ENCODE data around the gene DISP3.

Gene DISP3

DNA sequence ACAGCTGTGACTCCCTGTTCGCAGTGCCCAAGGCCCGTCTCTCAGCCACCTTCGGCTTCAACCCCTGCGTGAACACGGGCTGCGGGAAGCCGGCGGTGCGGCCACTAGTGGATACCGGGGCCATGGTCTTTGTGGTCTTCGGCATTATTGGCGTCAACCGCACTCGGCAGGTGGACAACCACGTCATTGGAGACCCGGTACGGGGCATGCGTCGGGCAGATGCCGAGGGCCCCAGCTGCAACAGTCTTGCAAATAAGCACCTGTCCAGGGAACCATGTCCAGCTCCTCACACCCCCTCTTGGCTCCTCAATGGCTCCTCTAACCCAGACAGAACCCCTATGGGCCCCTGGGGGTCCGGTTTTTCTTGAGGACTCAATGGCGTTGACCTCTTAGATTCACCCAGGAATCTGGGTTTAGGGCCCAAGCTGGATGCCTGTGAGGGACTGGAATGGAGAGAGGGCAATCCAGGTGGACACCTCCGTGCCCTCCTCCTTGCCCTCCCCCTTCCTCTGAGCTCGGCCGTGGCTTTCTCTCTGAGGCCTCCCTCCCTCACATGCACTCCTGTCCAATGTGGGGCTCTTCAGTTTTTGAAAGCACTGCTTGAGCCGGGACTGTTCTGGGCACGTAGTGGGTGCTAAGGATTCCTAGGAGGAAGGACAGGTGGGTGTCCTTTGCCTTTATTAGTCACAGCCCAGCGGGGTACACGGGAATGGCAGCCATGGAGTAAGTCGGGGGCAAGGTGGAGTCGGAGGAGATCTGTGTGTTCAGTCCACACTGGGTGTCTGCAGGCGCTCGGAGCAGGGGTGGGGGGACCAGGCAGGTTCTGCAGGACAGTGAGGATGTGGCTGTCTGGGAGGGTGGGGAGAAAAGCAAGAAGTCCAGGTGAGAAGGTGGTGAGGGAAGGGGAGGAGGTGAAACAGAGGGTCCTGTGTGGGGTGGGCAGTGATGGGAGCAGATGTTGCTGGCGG, 51.1 kb downstream of the DISP3 start:
- DNase-seq (ENCODE audit: low spot score): no peak
- no peak overlapping the region for H3K27ac ChIP-seq
- ChIA-PET CTCF (no interaction called here), POLR2A (ENCODE audit: low non-redundant PET) (no interaction called here)
- TF ChIP-seq, protein P1, sequence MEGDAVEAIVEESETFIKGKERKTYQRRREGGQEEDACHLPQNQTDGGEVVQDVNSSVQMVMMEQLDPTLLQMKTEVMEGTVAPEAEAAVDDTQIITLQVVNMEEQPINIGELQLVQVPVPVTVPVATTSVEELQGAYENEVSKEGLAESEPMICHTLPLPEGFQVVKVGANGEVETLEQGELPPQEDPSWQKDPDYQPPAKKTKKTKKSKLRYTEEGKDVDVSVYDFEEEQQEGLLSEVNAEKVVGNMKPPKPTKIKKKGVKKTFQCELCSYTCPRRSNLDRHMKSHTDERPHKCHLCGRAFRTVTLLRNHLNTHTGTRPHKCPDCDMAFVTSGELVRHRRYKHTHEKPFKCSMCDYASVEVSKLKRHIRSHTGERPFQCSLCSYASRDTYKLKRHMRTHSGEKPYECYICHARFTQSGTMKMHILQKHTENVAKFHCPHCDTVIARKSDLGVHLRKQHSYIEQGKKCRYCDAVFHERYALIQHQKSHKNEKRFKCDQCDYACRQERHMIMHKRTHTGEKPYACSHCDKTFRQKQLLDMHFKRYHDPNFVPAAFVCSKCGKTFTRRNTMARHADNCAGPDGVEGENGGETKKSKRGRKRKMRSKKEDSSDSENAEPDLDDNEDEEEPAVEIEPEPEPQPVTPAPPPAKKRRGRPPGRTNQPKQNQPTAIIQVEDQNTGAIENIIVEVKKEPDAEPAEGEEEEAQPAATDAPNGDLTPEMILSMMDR (conservative IDR thresholded peaks at IDR 0.05; ENCODE audit: low read depth): no peak

DNA sequence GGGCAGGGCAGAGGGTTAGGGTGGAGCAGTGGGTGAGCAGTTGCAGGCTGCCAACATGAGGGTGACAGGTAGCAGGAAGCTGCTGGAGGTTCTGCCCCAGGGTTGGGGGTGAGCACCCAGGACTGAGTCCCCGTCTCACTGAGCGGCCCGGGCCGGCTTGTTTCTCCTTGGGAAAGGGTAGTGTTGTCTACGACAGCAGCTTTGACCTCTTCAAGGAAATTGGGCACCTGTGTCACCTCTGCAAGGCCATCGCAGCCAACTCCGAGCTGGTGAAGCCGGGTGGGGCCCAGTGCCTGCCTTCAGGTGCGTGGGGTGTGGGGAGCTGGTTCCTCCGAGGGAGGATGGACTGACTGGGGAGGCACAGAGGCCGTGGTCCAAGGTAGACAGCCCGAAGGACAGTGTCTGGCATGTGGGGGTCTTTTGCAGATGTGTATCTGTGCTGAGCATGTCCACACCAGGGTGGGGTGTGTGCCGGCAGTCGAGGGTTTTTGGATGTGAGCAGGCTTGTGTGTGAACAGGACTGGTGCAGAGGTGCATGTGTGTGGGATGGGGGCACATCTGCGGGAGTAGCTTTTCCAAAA, 51.9 kb downstream of the DISP3 start:
- no peak for DNase-seq (ENCODE audit: low spot score)
- CTCF ChIA-PET: interaction anchor here (0.6 kb wide), 1 partner anchor 46 kb away, joined by 3 read pairs; no protein-coding TSS in a partner anchor
- POLR2A ChIA-PET (ENCODE audit: low non-redundant PET): no interaction called here
- TF ChIP-seq, protein P1 (conservative IDR thresholded peaks at IDR 0.05; ENCODE audit: low read depth): no peak
- no peak overlapping the region for H3K27ac ChIP-seq

DNA sequence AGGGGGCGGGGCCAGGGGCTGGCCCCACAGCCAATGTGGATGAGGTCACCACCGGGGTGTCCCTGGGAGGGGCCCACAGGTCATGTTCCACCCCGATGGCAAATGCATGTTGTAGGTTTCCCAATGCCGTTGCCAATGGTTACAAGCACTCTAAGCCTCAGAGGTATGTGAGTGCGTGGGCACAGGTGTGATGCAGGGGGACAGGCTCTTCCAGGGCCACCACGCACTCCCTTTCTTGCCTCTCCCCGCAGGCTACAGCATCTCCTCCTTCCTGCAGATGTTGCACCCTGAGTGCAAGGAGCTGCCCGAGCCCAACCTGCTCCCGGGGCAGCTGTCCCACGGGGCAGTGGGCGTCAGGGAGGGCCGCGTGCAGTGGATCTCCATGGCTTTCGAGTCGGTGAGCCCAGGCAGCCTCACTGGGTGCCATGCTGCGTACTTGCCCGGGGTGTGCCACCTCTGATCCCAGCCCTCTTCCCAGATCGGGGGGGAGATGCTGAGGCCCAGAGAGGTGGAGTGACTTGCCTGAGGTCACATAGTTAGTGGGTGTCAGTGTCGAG, 52.4 kb downstream of the DISP3 start:
- peak; percentile 71 for DNase-seq (ENCODE audit: low spot score)
- no peak overlapping the region for H3K27ac ChIP-seq
- POLR2A ChIA-PET (ENCODE audit: low non-redundant PET): no interaction called here
- CTCF ChIA-PET: interaction anchor here (0.6 to 1.3 kb wide), 2 partner anchors 46 to 72 kb away, joined by 3 read pairs; no protein-coding TSS in a partner anchor
- TF ChIP-seq, protein P1 (conservative IDR thresholded peaks at IDR 0.05; ENCODE audit: low read depth): no peak

DNA sequence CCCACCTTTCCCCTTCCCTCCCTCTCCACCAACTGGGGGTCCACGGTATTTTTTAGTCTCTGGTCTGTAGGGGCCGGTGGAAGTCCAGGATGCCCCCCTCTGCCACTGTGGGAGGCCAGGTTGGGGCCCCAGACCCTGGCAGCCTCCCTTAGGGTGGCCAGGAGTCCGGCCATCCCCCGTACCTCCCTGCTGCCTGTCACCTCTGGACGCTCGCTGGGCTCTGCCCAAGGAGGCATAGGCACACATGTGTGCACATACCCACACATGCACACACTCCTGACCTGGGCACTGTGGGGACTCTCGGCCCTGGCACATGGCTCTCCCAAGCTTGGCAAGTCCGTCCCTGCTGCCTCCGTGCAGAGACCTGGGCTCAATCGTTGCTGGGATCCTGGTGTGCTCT, 53.0 kb downstream of the DISP3 start:
- TF ChIP-seq, protein P1 (conservative IDR thresholded peaks at IDR 0.05; ENCODE audit: low read depth): no peak
- H3K27ac ChIP-seq: no peak overlapping the region
- CTCF ChIA-PET: interaction anchor here (1.3 kb wide), 1 partner anchor 72 kb away, joined by 3 read pairs; no protein-coding TSS in a partner anchor
- no peak for DNase-seq (ENCODE audit: low spot score)
- POLR2A ChIA-PET (ENCODE audit: low non-redundant PET): no interaction called here

DNA sequence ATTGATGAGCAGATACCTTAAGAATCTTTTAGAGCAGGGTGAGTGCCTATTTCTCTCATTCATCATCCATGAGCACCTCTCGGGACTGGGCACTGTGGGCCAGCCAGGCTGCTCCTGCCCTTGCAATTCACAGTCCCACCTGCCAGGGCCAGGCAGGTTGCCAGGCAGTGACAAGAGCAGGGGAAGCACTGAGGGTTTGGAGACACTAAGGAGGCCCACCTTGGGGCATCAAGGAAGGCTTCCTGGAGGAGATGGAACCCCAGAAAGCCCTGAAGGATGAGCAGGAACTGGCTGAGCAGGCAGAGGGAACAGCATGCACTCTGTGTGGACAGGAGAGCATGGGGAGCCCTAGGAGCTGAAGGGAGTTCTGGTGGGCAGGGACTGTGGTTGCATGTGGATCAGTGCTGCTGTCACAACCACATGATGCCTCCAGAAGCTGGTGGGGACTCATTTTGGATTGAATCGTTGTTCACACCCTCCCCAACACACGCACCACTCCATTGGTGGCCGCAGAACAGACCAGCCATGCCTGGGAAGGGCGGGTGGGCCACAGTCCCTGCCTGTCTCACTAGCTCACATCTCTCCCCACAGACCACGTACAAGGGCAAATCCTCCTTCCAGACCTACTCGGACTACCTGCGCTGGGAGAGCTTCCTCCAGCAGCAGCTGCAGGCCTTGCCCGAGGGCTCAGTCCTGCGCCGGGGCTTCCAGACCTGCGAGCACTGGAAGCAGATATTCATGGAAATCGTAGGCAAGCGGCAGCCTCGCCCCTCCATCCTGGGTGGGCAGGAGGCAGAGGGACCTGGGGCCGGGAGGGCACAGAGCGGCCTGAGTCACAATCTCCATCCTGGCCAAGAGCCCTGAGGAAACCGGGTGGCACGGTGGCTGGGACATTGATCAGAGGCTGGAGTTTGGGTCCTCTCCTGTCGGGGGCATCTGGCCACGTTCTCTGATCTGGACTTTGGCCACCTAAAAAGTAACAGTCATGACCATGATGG, 55.1 kb downstream of the DISP3 start:
- CTCF ChIA-PET: no interaction called here
- POLR2A ChIA-PET (ENCODE audit: low non-redundant PET): no interaction called here
- no peak overlapping the region for H3K27ac ChIP-seq
- DNase-seq (ENCODE audit: low spot score): no peak
- TF ChIP-seq, protein P1 (conservative IDR thresholded peaks at IDR 0.05; ENCODE audit: low read depth): no peak
